Measurements from ENCODE around the gene PSMD12. TPM values are rescaled to one million over a fixed set of nuclear protein-coding genes. Genes with fewer than 3 reads are reported as not detected.
A peak's percentile ranks its signal among the peaks of the same experiment; 100 is the strongest.

Gene PSMD12
- total RNA-seq, 3 donors from 2014 or later = 33.5 to 59.8 (median 41.2) TPM

- Histone ChIP-seq H3K4me3 (no peak overlapping the region), H3K4me1 (ENCODE audit: low read depth) (no peaks in the 10 kb centered on the region), H3K36me3 (ENCODE audit: low read depth) (no peaks in the 10 kb centered on the region), H3K9me3 (no peaks in the 10 kb centered on the region)
- intact Hi-C loops (cut with DNase I, micrococcal nuclease) = no loop called here
- DNase-seq = peak; percentile 40 to 70 (median 48)
- TF ChIP-seq, protein P1, sequence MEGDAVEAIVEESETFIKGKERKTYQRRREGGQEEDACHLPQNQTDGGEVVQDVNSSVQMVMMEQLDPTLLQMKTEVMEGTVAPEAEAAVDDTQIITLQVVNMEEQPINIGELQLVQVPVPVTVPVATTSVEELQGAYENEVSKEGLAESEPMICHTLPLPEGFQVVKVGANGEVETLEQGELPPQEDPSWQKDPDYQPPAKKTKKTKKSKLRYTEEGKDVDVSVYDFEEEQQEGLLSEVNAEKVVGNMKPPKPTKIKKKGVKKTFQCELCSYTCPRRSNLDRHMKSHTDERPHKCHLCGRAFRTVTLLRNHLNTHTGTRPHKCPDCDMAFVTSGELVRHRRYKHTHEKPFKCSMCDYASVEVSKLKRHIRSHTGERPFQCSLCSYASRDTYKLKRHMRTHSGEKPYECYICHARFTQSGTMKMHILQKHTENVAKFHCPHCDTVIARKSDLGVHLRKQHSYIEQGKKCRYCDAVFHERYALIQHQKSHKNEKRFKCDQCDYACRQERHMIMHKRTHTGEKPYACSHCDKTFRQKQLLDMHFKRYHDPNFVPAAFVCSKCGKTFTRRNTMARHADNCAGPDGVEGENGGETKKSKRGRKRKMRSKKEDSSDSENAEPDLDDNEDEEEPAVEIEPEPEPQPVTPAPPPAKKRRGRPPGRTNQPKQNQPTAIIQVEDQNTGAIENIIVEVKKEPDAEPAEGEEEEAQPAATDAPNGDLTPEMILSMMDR (IDR thresholded peaks at IDR 0.05) = no peak
- ATAC-seq = peak; percentile 35
Measured at GRCh38 chr17:67289181-67289876, 77.0 kb downstream of the PSMD12 start.

Other genes with a start within 250 kb of the PSMD12 start
- 10 to 100 TPM; 43.2 to 65.3 (median 43.3) TPM for gene HELZ, start 121.4 kb downstream of the PSMD12 start, total RNA-seq
- gene PITPNC1, start 10.7 kb upstream of the PSMD12 start, total RNA-seq = 10 to 100 TPM; 10.7 to 11.4 (median 10.9) TPM